Small intestine (tissue), 7 donors: ENCODE data around the gene FBXO34. TPM values are rescaled to one million over a fixed set of nuclear protein-coding genes. Genes with fewer than 3 reads are reported as not detected.
"Not testable (repeated sequence)": the region's sequence is repeated elsewhere in the genome, so short reads cannot be mapped to it uniquely, and the experiment has no call there.

Experiments
- DNase-seq, 2 donors: peaks; one replicate each; pipeline versions ENCODE4 v3.0.0 to v3.0.0-alpha.2; 2013
- FAIRE-seq: peaks from 2 replicates; lab custom pipeline; 2012; peaks lifted over from hg19 to GRCh38; lab: Jason Lieb, UNC
- H3K27ac ChIP-seq, 3 donors: one replicate each; pipeline ENCODE4 v1.5.1; 2013; ENCODE audit warnings: low read length in 2 of 3, mild to moderate bottlenecking in 2 of 3, control low read depth in 1 of 3, inconsistent platforms in 1 of 3, low read depth in 1 of 3, moderate library complexity in 1 of 3
- H3K27me3 ChIP-seq, 3 donors: one replicate each; pipeline ENCODE4 v1.6.1; 2013; ENCODE audit warnings: low read length in 3 of 3, inconsistent platforms in 1 of 3; ENCODE audit not compliant: control insufficient read depth in 3 of 3, insufficient read depth in 3 of 3
- H3K36me3 ChIP-seq, 3 donors: one replicate each; pipeline ENCODE4 v1.6.1; 2013; ENCODE audit warnings: low read length in 3 of 3, inconsistent platforms in 1 of 3, low read depth in 1 of 3, mild to moderate bottlenecking in 1 of 3, moderate library complexity in 1 of 3; ENCODE audit not compliant: control insufficient read depth in 3 of 3, insufficient read depth in 2 of 3
- H3K4me1 ChIP-seq, 3 donors: one replicate each; pipeline ENCODE4 v1.6.1; 2013; ENCODE audit warnings: low read length in 2 of 3, inconsistent platforms in 1 of 3, low read depth in 1 of 3, mild to moderate bottlenecking in 1 of 3, moderate library complexity in 1 of 3; ENCODE audit not compliant: control insufficient read depth in 3 of 3, insufficient read depth in 2 of 3
- H3K4me3 ChIP-seq, 3 donors: one replicate each; pipeline ENCODE4 v1.5.1; 2013; ENCODE audit warnings: low read length in 3 of 3, control low read depth in 1 of 3, inconsistent platforms in 1 of 3, low read depth in 1 of 3, mild to moderate bottlenecking in 1 of 3, moderate library complexity in 1 of 3
- H3K9me3 ChIP-seq, 2 donors: one replicate each; pipeline ENCODE4 v1.6.1; 2013; ENCODE audit warnings: low read depth in 1 of 2, low read length in 1 of 2; ENCODE audit not compliant: control insufficient read depth in 2 of 2, insufficient read depth in 1 of 2
- WGBS, 3 donors: extraction: QIAGEN DNeasy Blood & Tissue Kit; methylation state at CpG; one replicate each; pipeline ENCODE4 v1.1.7; 2013; 5-methylcytosine and 5-hydroxymethylcytosine counted together
- polyA plus RNA-seq, 4 donors: library from polyadenylated mRNA; stranded (reverse) in 3 of 4; unstranded in 1 of 4; fragments of 200-250 nt in 3 of 4; fragments of 120-200 nt in 1 of 4; gene quantifications; one replicate each; pipeline versions ENCODE4 v1.2.1 to v1.2.3, GENCODE V29; 2013
- donor health status: healthy with polysubstance abuse.
- donor health status: control.
- donor health status: control.
- donor health status: Bipolar disorder and iron deficiency.
- donor health status: healthy.

Gene FBXO34
- polyA plus RNA-seq, 4 donors: 13.5 to 30.1 (median 14.9) TPM

- H3K27me3 ChIP-seq: no peaks in the 10 kb centered on the region
- H3K9me3 ChIP-seq: no peaks in the 10 kb centered on the region
- no peak for DNase-seq
- no peak overlapping the region for H3K4me3 ChIP-seq
- H3K27ac ChIP-seq: no peak overlapping the region
- H3K4me1 ChIP-seq: peaks cover 0 to 4% (median 0%) of the 10 kb centered on the region in 3 donors
- WGBS, 3 donors: 95 to 96% (median 95%) methylated on average over 7 of the region's 7 CpGs
- H3K36me3 ChIP-seq: peaks cover 3 to 48% (median 6%) of the 10 kb centered on the region in 3 donors
- no peak for FAIRE-seq
These were observed 101.6 kb downstream of the FBXO34 start for GRCh38 chr14:55372825-55373224.

- no peak for FAIRE-seq
- H3K4me3 ChIP-seq: no peak overlapping the region
- no peak overlapping the region for H3K27ac ChIP-seq
- H3K36me3 ChIP-seq: peaks cover 3 to 48% (median 9%) of the 10 kb centered on the region in 3 donors
- peaks cover 0 to 4% (median 0%) of the 10 kb centered on the region in 3 donors for H3K4me1 ChIP-seq
- no peaks in the 10 kb centered on the region for H3K9me3 ChIP-seq
- WGBS, 3 donors: 71 to 88% (median 75%) methylated on average over 5 of the region's 5 CpGs
- DNase-seq: peak in 1 of 2 donors; percentile 26
- no peaks in the 10 kb centered on the region for H3K27me3 ChIP-seq
These were observed 102.8 kb downstream of the FBXO34 start for GRCh38 chr14:55373784-55374705.

DNA sequence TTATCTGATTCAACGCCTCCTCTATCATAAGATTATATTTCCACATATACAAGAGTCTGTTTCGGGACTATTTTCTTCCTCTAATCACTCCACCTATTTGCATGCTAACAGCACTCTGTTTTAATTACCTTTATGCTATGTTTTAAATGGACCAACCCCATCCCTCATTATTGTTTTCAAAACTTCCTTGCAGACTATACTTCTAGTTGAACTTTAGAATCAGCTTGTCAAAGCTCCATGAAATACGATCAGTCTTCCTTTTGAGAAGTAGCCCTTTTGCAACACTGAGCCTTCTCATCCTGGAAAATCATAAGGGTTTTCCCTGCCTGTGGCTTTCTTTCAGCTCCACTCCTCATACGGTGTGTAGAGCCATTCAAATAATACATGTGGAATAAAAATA is 103.5 kb downstream of the FBXO34 start:
- DNase-seq (no peak), FAIRE-seq (no peak)
- peaks cover 3 to 48% (median 9%) of the 10 kb centered on the region in 3 donors for H3K36me3 ChIP-seq
- peaks cover 0 to 4% (median 0%) of the 10 kb centered on the region in 3 donors for H3K4me1 ChIP-seq
- WGBS, 3 donors: 77 to 87% (median 80%) methylated on average over 4 of the region's 4 CpGs
- no peaks in the 10 kb centered on the region for H3K9me3 ChIP-seq
- no peak overlapping the region for H3K4me3 ChIP-seq
- H3K27me3 ChIP-seq: no peaks in the 10 kb centered on the region
- no peak overlapping the region for H3K27ac ChIP-seq

DNA sequence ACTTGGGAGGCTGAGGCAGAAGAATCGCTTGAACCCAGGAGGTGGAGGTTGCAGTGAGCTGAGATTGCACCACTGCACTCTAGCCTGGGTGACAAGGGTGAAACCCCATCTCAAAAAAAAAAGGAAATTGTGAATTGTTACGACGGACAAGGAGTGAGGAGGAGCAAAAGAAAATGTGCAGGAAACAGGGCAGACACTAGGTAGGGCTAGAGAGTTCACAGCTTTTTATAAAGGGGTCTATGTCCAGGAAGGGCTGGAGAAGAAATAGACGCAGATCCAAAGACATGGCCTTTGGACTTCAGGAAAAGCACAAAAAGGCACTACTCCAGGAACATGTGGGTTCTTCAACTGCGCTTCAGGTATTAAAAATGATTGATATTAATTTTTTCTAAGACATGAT is 106.0 kb downstream of the FBXO34 start:
- no peak for FAIRE-seq
- Histone ChIP-seq H3K27me3 (no peaks in the 10 kb centered on the region), H3K36me3 (peaks cover 8 to 47% (median 16%) of the 10 kb centered on the region in 3 donors), H3K9me3 (no peaks in the 10 kb centered on the region), H3K27ac (no peak overlapping the region), H3K4me1 (peaks cover 0 to 4% (median 0%) of the 10 kb centered on the region in 3 donors), H3K4me3 (no peak overlapping the region)
- no peak for DNase-seq
- 84 to 95% (median 93%) methylated on average over 5 of the region's 5 CpGs for WGBS, 3 donors

DNA sequence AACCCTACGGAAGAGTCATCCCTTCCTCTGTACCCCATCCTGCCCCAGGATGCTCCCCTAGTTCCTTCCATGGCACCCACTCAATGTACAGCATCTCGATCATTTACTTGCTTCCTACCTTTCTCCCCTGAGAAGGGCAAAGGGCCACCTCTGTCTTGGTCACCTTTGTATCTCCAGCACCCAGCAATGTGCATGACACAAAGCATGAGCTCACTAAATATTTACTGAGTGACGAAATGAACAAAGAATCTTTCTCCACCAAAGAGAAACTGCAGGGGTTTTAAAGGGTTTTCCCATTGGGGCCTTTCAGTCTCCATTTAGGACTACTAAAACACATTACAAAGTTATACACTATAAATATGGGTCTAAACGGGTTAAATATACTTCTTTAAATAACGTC is 109.8 kb downstream of the FBXO34 start:
- no peak overlapping the region for H3K4me3 ChIP-seq
- 85 to 93% (median 89%) methylated on average over 5 of the region's 5 CpGs for WGBS, 3 donors
- FAIRE-seq (no peak), DNase-seq (no peak)
- H3K27ac ChIP-seq: no peak overlapping the region
- H3K27me3 ChIP-seq: no peaks in the 10 kb centered on the region
- H3K36me3 ChIP-seq: peaks cover 8 to 56% (median 16%) of the 10 kb centered on the region in 3 donors
- H3K9me3 ChIP-seq: no peaks in the 10 kb centered on the region
- no peaks in the 10 kb centered on the region for H3K4me1 ChIP-seq

DNA sequence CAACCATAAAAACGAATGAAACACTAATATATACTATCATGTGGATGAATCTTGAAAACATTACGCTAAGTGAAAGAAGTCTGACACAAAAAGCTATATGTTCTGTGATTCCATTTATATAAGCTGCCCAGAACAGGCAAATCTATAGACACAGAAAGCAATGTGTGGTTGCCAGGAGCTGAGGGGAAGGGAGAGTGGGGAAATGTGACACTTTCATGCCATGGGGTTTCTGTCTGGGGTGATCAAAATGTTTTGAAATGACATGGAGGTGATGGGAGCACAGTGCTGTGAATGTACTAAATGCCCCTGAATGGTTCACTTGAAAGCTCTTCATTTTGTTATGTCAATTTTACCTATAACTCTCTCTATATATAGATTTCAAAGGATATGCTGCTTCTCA is 110.3 kb downstream of the FBXO34 start:
- Histone ChIP-seq H3K9me3 (no peaks in the 10 kb centered on the region), H3K27me3 (no peaks in the 10 kb centered on the region), H3K27ac (no peak overlapping the region), H3K4me1 (peaks cover 0 to 3% (median 0%) of the 10 kb centered on the region in 3 donors), H3K36me3 (peaks cover 8 to 54% (median 16%) of the 10 kb centered on the region in 3 donors), H3K4me3 (no peak overlapping the region)
- WGBS, 3 donors: 92 to 93% (median 92%) methylated on average over 2 of the region's 2 CpGs
- FAIRE-seq (no peak), DNase-seq (no peak)

DNA sequence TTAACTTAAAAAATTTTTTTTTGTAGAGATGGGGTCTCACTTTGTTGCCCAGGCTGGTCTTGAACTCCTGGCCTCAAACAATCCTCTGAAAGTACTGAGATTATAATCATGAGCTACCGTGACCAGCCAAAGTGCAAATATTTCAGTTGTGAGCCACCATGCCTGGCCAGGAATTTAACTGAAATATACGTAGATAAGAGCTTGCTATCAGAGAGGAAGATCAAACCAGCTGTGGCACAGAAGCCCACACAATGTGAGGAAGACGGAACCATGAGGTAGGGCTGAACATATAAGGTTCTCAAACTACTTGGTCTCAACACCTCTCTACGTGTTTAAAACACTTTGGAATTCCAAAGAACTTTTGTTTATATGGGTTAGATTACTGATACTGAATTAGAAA is 111.3 kb downstream of the FBXO34 start:
- WGBS, 3 donors: 78 to 85% (median 84%) methylated on average over 4 of the region's 4 CpGs
- no peak for DNase-seq
- Histone ChIP-seq H3K27me3 (no peaks in the 10 kb centered on the region), H3K36me3 (peaks cover 6 to 55% (median 13%) of the 10 kb centered on the region in 3 donors), H3K4me3 (no peak overlapping the region), H3K9me3 (no peaks in the 10 kb centered on the region), H3K4me1 (peaks cover 0 to 3% (median 0%) of the 10 kb centered on the region in 3 donors), H3K27ac (no peak overlapping the region)
- no peak for FAIRE-seq

- H3K4me1 ChIP-seq, H3K27me3 ChIP-seq, H3K27ac ChIP-seq, DNase-seq, H3K9me3 ChIP-seq, H3K4me3 ChIP-seq, FAIRE-seq: not testable (repeated sequence)
- WGBS, 3 donors: 87 to 91% (median 90%) methylated on average over 10 of the region's 10 CpGs
- H3K36me3 ChIP-seq: peaks cover 6 to 59% (median 10%) of the 10 kb centered on the region in 3 donors
These were observed 111.8 kb downstream of the FBXO34 start for GRCh38 chr14:55383056-55383466.
